A673 (cell line): Measurements from ENCODE around the gene COL4A1. TPM values are rescaled to one million over a fixed set of nuclear protein-coding genes. Genes with fewer than 3 reads are reported as not detected.

Experiments used
- BruUV-seq: library from RNA; stranded (reverse); fragments of 400-500 nt; replicated peaks from 2 replicates; lab custom pipeline; 2021; lab: Mats Ljungman, UMichigan
- CTCF ChIA-PET: fragments of 300-600 bp; sonication (Branson Sonifier 250); formaldehyde crosslinking; loops from one replicate; lab custom pipeline; 2022; ENCODE audit warnings: antibody characterized with exemption; lab: Charles Lee
- POLR2A ChIA-PET: fragments of 300-600 bp; sonication (Branson Sonifier 250); formaldehyde crosslinking; loops from one replicate; lab custom pipeline; 2022; ENCODE audit warnings: antibody characterized with exemption; ENCODE audit not compliant: low non-redundant PET; lab: Charles Lee
- DNase-seq: peaks from one replicate; pipeline ENCODE4 v3.0.0-alpha.2; 2015; ENCODE audit warnings: low spot score
- H3K27ac ChIP-seq: fragments of 200-600 bp; sonication (generic); 2 replicates; pipeline ENCODE4 v1.5.1; 2016; ENCODE audit warnings: mixed run types, low read depth, mild to moderate bottlenecking, mixed read lengths, antibody characterized with exemption, low read length; ENCODE audit not compliant: poor library complexity, severe bottlenecking
- H3K27me3 ChIP-seq: fragments of 200-600 bp; sonication (generic); replicated peaks from 2 replicates; pipeline ENCODE4 v1.6.1; 2017; ENCODE audit warnings: mixed run types, low read depth, mild to moderate bottlenecking, mixed read lengths, antibody characterized with exemption, low read length; ENCODE audit not compliant: insufficient read depth, poor library complexity
- H3K36me3 ChIP-seq: fragments of 200-600 bp; sonication (generic); 2 replicates; pipeline ENCODE4 v1.6.1; 2016; ENCODE audit warnings: mixed run types, mild to moderate bottlenecking, mixed read lengths, antibody characterized with exemption, low read length; ENCODE audit not compliant: insufficient read depth, poor library complexity, severe bottlenecking
- H3K4me1 ChIP-seq: fragments of 200-600 bp; sonication (generic); 2 replicates; pipeline ENCODE4 v1.6.1; 2017; ENCODE audit warnings: mixed run types, mild to moderate bottlenecking, mixed read lengths, antibody characterized with exemption, low read length; ENCODE audit not compliant: insufficient read depth, poor library complexity, severe bottlenecking
- H3K4me3 ChIP-seq: fragments of 200-600 bp; sonication (generic); 2 replicates; pipeline ENCODE4 v1.5.1; 2016; ENCODE audit warnings: low read depth, mixed run types, mild to moderate bottlenecking, mixed read lengths, low read length; ENCODE audit not compliant: poor library complexity, severe bottlenecking
- H3K9me3 ChIP-seq: fragments of 200-600 bp; sonication (generic); 2 replicates; pipeline ENCODE4 v1.6.1; 2016; ENCODE audit warnings: mixed run types, low read depth, mild to moderate bottlenecking, mixed read lengths, antibody characterized with exemption, low read length; ENCODE audit not compliant: poor library complexity, severe bottlenecking
- EZH2 ChIP-seq: fragments of 200-600 bp; sonication (generic); IDR thresholded peaks from 2 replicates; pipeline ENCODE4 v1.6.1; 2017; ENCODE audit warnings: borderline replicate concordance, low read depth, mild to moderate bottlenecking, mixed read lengths, antibody characterized with exemption, low read length; ENCODE audit not compliant: poor library complexity, severe bottlenecking
- intact Hi-C: fragments of 100-400 bp; cut with micrococcal nuclease; formaldehyde crosslinking; loops from one replicate; pipeline ENCODE4 v1.10.0; 2022; ENCODE audit not compliant: unreplicated experiment
- total RNA-seq: library from RNA; stranded (reverse); gene quantifications from 2 replicates; pipeline ENCODE4 v1.2.3, GENCODE V29; 2021
- TF ChIP-seq, protein P1 (sequence below): fragments of 300-800, 200-600 bp; sonication (generic); conservative IDR thresholded peaks from 2 replicates; pipeline ENCODE4 v1.5.1; 2017; ENCODE audit warnings: low read depth, mild to moderate bottlenecking, antibody characterized with exemption, low read length, moderate library complexity, mixed read lengths

COL4A1 gene
- total RNA-seq, 1 experiment from 2014 or later: 83.9 TPM

GRCh38 chr13:110351636-110352420, 44.9 kb upstream of the COL4A1 start:
- CTCF ChIA-PET: no interaction called here
- H3K27ac ChIP-seq: no peak overlapping the region
- no peak for TF ChIP-seq EZH2
- TF ChIP-seq, protein P1, sequence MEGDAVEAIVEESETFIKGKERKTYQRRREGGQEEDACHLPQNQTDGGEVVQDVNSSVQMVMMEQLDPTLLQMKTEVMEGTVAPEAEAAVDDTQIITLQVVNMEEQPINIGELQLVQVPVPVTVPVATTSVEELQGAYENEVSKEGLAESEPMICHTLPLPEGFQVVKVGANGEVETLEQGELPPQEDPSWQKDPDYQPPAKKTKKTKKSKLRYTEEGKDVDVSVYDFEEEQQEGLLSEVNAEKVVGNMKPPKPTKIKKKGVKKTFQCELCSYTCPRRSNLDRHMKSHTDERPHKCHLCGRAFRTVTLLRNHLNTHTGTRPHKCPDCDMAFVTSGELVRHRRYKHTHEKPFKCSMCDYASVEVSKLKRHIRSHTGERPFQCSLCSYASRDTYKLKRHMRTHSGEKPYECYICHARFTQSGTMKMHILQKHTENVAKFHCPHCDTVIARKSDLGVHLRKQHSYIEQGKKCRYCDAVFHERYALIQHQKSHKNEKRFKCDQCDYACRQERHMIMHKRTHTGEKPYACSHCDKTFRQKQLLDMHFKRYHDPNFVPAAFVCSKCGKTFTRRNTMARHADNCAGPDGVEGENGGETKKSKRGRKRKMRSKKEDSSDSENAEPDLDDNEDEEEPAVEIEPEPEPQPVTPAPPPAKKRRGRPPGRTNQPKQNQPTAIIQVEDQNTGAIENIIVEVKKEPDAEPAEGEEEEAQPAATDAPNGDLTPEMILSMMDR: no peak
- no peak overlapping the region for H3K4me3 ChIP-seq
- POLR2A ChIA-PET: no interaction called here
- no peaks in the 10 kb centered on the region for H3K9me3 ChIP-seq
- no peaks in the 10 kb centered on the region for H3K36me3 ChIP-seq
- no peaks in the 10 kb centered on the region for H3K27me3 ChIP-seq
- BruUV-seq: no TSS peak
- H3K4me1 ChIP-seq: peaks cover 4% of the 10 kb centered on the region
- intact Hi-C loops: no loop called here
- no peak for DNase-seq

- Histone ChIP-seq H3K9me3 (no peaks in the 10 kb centered on the region), H3K4me3 (no peak overlapping the region), H3K4me1 (peaks cover 4% of the 10 kb centered on the region), H3K27me3 (no peaks in the 10 kb centered on the region), H3K36me3 (no peaks in the 10 kb centered on the region), H3K27ac (no peak overlapping the region)
- no peak for DNase-seq
- BruUV-seq: no TSS peak
- TF ChIP-seq, protein P1: no peak
- no peak for TF ChIP-seq EZH2
- ChIA-PET CTCF (no interaction called here), POLR2A (no interaction called here)
- intact Hi-C loops: no loop called here
Observed at GRCh38 chr13:110350509-110350908, 43.6 kb upstream of the COL4A1 start.

DNA sequence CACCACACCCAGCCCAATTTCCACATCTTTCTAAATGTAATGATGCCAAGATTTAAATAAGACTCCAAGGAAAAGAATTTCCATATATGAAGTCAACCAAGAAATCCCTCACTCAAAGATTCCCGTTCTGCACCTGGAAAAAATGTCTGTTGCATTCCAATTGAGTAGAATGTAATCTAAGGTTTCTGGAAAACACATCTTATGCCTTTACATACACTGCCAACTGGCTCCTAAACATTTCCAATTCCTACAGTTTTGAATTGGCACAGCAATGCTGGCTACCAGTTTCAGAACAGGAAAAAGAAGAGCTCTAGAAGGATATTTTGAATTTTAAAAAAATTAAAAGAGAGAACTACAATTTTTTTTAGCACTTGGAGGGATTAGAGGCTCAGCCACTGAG, 43.1 kb upstream of the COL4A1 start:
- H3K9me3 ChIP-seq: no peaks in the 10 kb centered on the region
- DNase-seq: no peak
- ChIA-PET POLR2A (no interaction called here), CTCF (no interaction called here)
- no peak overlapping the region for H3K4me3 ChIP-seq
- H3K36me3 ChIP-seq: no peaks in the 10 kb centered on the region
- TF ChIP-seq, protein P1: no peak
- no peak for TF ChIP-seq EZH2
- H3K4me1 ChIP-seq: peaks cover 4% of the 10 kb centered on the region
- intact Hi-C loops: no loop called here
- BruUV-seq: no TSS peak
- H3K27me3 ChIP-seq: no peaks in the 10 kb centered on the region
- no peak overlapping the region for H3K27ac ChIP-seq
